Measurements from ENCODE around the gene ABHD12B. TPM values are rescaled to one million over a fixed set of nuclear protein-coding genes. Genes with fewer than 3 reads are reported as not detected.

The ABHD12B gene
- total RNA-seq, 2 experiments from 2014 or later = not detected

Other genes starting within 250 kb of the ABHD12B start
- gene SAV1, start 203.7 kb upstream of the ABHD12B start, total RNA-seq = 1 to 10 TPM; 4.4 to 5.8 TPM
- 10 to 100 TPM; 70.8 to 71.3 TPM for gene NIN, start 40.9 kb upstream of the ABHD12B start, total RNA-seq
- under 1 TPM; 0.55 to 0.91 TPM for gene PYGL, start 72.4 kb downstream of the ABHD12B start, total RNA-seq
- gene TRIM9, start 223.1 kb downstream of the ABHD12B start, total RNA-seq = under 1 TPM; 0.56 to 0.79 TPM